ENCODE measurements around the gene WDR82. TPM values are rescaled to one million over a fixed set of nuclear protein-coding genes. Genes with fewer than 3 reads are reported as not detected.

The WDR82 gene
- total RNA-seq, 1 donor from 2014 or later, result 49.2 TPM

- no peak overlapping the region for H3K4me3 ChIP-seq
- no peak for TF ChIP-seq CTCF (IDR thresholded peaks at IDR 0.05)
- TF ChIP-seq EZH2phosphoT487 (IDR thresholded peaks at IDR 0.05), result no peak
- TF ChIP-seq EZH2 (IDR thresholded peaks at IDR 0.05), result no peak
- peaks cover 25% of the 10 kb centered on the region for H3K4me1 ChIP-seq
- no peaks in the 10 kb centered on the region for H4K20me1 ChIP-seq (ENCODE audit: low read depth)
- Mint-ChIP-seq H3K9me3 (no peaks in the 10 kb centered on the region), H3K27me3 (ENCODE audit: insufficient read depth, low read depth) (peaks cover 16% of the 10 kb centered on the region), H3K36me3 (peaks cover 2% of the 10 kb centered on the region), H3K4me3 (peak overlapping the region; percentile 13), H3K27ac (peak overlapping the region; percentile 52), H3K4me1 (peaks cover 50% of the 10 kb centered on the region)
- no peaks in the 10 kb centered on the region for H3K9me3 ChIP-seq (ENCODE audit: low read depth)
- DNase-seq (ENCODE audit: low spot score), result no peak
- no peaks in the 10 kb centered on the region for H3K27me3 ChIP-seq
- H2AFZ ChIP-seq (replicated peaks), result no peak overlapping the region
- no peak overlapping the region for H3K4me2 ChIP-seq
- no peaks in the 10 kb centered on the region for H3K79me2 ChIP-seq (ENCODE audit: low read depth)
- no peak overlapping the region for H3K27ac ChIP-seq
- peaks cover 19% of the 10 kb centered on the region for H3F3A ChIP-seq (ENCODE audit: low read depth)
- no peak overlapping the region for H3K9ac ChIP-seq
- H3K36me3 ChIP-seq, result no peaks in the 10 kb centered on the region
These were observed 27.5 kb upstream of the WDR82 start for GRCh38 chr3:52305926-52306325.

GRCh38 chr3:52303811-52304210, 25.4 kb upstream of the WDR82 start:
- H3K36me3 ChIP-seq, result no peaks in the 10 kb centered on the region
- H2AFZ ChIP-seq (replicated peaks), result no peak overlapping the region
- peaks cover 24% of the 10 kb centered on the region for H3F3A ChIP-seq (ENCODE audit: low read depth)
- H3K27me3 ChIP-seq, result no peaks in the 10 kb centered on the region
- no peak overlapping the region for H3K4me3 Mint-ChIP-seq
- no peak for DNase-seq (ENCODE audit: low spot score)
- H3K4me1 Mint-ChIP-seq, result peaks cover 54% of the 10 kb centered on the region
- H4K20me1 ChIP-seq (ENCODE audit: low read depth), result no peaks in the 10 kb centered on the region
- no peak overlapping the region for H3K4me2 ChIP-seq
- no peaks in the 10 kb centered on the region for H3K9me3 Mint-ChIP-seq
- TF ChIP-seq EZH2phosphoT487 (IDR thresholded peaks at IDR 0.05), result no peak
- TF ChIP-seq EZH2 (IDR thresholded peaks at IDR 0.05), result no peak
- TF ChIP-seq CTCF (IDR thresholded peaks at IDR 0.05), result no peak
- no peak overlapping the region for H3K9ac ChIP-seq
- H3K79me2 ChIP-seq (ENCODE audit: low read depth), result no peaks in the 10 kb centered on the region
- peaks cover 2% of the 10 kb centered on the region for H3K36me3 Mint-ChIP-seq
- H3K4me1 ChIP-seq, result peaks cover 30% of the 10 kb centered on the region
- H3K9me3 ChIP-seq (ENCODE audit: low read depth), result no peaks in the 10 kb centered on the region
- no peak overlapping the region for H3K4me3 ChIP-seq
- H3K27ac Mint-ChIP-seq, result peak overlapping the region; percentile 78
- H3K27me3 Mint-ChIP-seq (ENCODE audit: insufficient read depth, low read depth), result peaks cover 16% of the 10 kb centered on the region
- no peak overlapping the region for H3K27ac ChIP-seq

GRCh38 chr3:52302426-52303145, 24.1 kb upstream of the WDR82 start:
- H3K27ac Mint-ChIP-seq, result peak overlapping the region; percentile 91
- H3K36me3 Mint-ChIP-seq, result peaks cover 2% of the 10 kb centered on the region
- H3K4me1 Mint-ChIP-seq, result peaks cover 49% of the 10 kb centered on the region
- no peaks in the 10 kb centered on the region for H3K9me3 ChIP-seq (ENCODE audit: low read depth)
- DNase-seq (ENCODE audit: low spot score), result peak; percentile 73
- H3K27me3 Mint-ChIP-seq (ENCODE audit: insufficient read depth, low read depth), result peaks cover 22% of the 10 kb centered on the region
- no peak overlapping the region for H3K4me3 ChIP-seq
- no peak overlapping the region for H3K9ac ChIP-seq
- peaks cover 41% of the 10 kb centered on the region for H3K4me1 ChIP-seq
- H3K9me3 Mint-ChIP-seq, result no peaks in the 10 kb centered on the region
- no peak overlapping the region for H2AFZ ChIP-seq (replicated peaks)
- H3F3A ChIP-seq (ENCODE audit: low read depth), result peaks cover 24% of the 10 kb centered on the region
- TF ChIP-seq EZH2 (IDR thresholded peaks at IDR 0.05), result no peak
- TF ChIP-seq CTCF (IDR thresholded peaks at IDR 0.05), result no peak
- TF ChIP-seq EZH2phosphoT487 (IDR thresholded peaks at IDR 0.05), result no peak
- H3K27me3 ChIP-seq, result no peaks in the 10 kb centered on the region
- H3K36me3 ChIP-seq, result no peaks in the 10 kb centered on the region
- H3K4me2 ChIP-seq, result peak overlapping the region; percentile 29
- H4K20me1 ChIP-seq (ENCODE audit: low read depth), result no peaks in the 10 kb centered on the region
- H3K27ac ChIP-seq, result no peak overlapping the region
- H3K79me2 ChIP-seq (ENCODE audit: low read depth), result no peaks in the 10 kb centered on the region
- H3K4me3 Mint-ChIP-seq, result no peak overlapping the region

All from neural progenitor cell (in vitro differentiated cells).